HG03196 (cell line): ENCODE data around the gene PAX9.
A peak's percentile ranks its signal among the peaks of the same experiment; 100 is the strongest.

ENCODE experiments used
- ATAC-seq: cut with Tn5 transposase; IDR thresholded peaks from one replicate; pipeline ENCODE4 v1.9.1; 2021; ENCODE audit not compliant: unreplicated experiment

PAX9 gene

DNA sequence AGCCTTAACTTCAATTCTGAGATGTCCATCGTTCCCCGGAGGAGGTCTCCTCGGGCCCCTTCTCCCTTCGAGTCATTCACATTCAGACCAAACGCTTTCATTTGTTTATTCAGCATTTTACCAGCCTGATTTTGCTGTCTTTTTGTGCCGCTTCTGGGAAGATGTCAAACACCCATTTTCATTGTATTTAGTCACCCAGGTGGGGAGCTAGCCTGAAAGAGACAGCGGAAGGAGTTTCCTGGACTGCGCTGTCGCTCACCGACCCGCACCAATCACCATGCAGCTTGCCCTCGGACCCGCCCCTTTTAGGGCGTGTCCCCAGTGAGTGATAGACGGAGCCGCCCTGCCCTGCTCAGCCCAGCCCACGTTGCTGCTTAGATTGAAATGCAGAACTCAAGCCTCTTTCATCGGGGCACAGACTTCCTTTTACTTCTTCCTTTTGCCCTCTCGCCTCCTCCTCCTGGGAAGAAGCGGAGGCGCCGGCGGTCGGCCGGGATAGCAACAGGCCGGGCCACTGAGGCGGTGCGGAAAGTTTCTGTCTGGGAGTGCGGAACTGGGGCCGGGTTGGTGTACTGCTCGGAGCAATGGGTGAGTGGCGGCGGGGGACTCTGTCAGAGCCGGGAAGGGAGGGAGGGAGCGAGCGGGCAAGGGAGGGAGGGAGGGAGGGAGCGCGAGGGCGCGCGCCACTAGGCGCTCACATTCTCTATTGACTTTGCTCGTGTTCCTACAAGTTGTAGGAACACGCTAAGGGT lies at the start of gene PAX9:
TSS of gene PAX9 (plus strand) at position 355 of the 752 bp plus-strand sequence. CDS start at position 585, 230 bp downstream.
- peak; percentile 81 for ATAC-seq

DNA sequence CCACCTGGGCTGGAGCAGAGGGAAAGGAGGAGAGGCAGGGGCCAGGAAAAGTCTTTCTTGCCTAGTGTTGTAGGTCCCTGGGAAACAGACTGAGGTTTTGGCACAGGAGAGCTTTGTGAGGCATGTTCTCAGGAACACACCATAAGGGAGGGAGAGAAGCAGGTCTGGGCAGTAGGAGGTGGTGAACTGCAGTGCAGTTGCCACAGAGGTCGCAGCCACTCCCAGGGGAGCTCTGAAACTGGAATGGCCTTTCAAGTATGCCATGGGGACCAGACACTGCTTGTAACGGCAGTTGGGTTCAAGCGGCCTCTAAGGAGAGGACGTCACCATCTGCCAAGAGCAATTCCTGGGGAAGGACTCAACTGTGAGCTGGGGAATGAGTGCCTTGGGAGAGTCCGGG lies 43.8 kb upstream of the PAX9 start:
- no peak for ATAC-seq

DNA sequence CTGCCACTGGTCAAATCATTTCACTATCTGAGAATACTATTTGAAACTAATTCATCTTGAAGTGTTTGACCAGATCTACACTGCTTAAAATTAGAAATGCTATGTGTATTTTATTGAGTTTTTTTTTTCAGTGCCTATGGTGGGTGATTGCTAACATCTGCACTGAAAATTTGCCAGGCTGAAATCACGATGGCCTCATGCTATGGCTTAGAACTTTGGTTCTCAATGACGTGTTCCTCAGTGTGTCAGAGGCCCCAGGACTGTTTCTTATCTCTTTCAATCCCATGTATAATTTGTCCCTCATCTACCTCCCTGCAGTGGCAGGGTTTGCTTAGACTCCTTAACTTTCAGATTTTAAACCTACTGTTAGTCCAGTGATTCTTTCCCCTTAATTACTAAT lies 43.0 kb upstream of the PAX9 start:
- no peak for ATAC-seq

DNA sequence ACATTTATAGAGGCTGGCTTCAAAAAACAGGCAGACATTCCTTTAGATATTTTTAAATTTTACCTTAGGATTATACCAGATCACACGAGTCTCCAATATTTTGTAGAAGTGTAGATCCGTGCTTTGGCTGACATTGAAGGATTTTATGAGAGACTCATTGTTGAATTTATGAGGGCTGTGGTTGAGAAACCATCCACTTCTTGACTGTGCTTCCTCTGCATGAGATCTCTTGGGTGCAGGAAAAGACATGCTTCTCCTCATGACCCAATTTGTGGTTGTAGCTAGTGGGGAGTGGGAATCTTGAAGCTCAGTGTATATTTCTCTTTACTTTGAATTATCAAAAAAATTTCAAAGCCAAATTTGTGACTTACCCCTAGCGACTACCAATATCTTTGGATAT lies 42.5 kb upstream of the PAX9 start:
- ATAC-seq, result no peak

DNA sequence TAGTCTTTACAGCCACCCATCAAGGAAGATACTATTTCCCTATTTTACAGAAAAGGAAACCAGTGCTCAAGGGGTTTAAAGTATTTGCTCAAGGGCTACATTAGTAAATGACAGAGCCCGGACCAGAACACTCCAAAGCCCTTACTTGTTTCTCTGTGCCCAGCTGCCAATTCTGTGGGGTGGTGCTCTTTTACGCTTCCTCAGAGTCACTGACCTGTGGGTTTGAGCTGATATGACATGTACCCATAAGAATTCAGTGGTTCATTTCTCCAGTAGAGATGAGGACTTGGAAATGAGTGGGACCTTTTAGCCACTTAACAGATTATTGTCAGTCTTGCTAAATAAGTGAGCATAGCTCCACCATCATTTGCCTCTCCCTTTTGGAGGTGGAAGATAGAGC lies 41.8 kb upstream of the PAX9 start:
- no peak for ATAC-seq

DNA sequence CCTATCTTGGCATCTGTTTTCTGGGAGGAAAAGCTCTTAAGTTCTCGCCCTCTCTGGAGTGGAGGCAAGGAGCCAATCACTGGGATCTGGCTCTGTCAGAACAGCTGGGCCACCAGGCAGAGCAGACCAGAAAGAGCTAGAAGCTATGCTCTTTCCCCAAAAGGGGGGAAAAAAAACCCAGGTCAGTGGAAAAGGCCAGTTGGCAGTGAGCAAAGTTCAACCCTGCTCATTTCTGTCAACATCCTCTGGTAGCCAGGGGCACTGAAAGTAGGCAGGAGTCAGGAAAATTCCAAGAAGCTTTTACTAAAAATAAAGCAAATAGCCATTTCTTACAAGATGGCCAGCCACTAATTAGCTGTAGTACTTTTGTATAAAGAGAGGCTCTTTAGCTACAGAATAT lies 36.6 kb upstream of the PAX9 start:
- ATAC-seq, result no peak

DNA sequence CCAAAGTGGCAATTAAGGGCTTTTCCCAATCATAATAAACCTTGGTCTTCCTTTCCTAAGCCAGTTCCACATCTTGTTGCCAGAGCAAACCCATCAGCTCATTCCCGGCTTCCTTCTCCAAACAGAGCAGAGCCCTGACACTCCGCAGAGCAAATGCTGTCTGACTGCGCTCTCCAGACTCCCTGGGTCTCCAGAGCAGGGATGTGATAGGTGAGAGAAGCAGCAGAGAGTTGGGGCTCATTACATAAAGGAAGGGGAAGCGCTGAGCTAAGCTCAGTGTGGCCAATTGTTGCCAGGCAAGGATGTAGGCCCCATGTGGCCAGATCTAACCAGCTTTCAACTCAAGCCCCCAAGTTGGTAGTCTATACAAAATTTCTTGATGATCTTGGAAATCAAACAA lies 36.2 kb upstream of the PAX9 start:
- no peak for ATAC-seq

DNA sequence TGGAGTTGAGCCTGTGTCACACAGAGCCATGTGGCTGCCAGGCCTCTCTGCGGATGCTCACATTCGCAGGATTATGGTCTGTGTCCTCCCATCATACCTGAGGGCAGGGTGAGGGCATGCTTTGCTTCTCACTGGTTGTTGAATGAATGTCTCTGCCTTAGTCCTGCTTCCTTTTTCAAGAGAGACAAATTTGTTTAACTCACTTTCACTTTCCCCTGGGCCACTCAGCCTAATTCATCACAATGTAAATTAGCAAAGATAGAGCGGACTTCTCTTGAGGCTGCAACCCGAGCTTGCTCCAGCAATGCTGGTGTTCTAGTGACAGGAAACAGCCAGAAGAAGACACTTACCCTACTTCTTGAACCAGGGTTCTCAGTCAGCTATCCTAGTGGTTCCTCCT lies 35.5 kb upstream of the PAX9 start:
- ATAC-seq, result no peak

DNA sequence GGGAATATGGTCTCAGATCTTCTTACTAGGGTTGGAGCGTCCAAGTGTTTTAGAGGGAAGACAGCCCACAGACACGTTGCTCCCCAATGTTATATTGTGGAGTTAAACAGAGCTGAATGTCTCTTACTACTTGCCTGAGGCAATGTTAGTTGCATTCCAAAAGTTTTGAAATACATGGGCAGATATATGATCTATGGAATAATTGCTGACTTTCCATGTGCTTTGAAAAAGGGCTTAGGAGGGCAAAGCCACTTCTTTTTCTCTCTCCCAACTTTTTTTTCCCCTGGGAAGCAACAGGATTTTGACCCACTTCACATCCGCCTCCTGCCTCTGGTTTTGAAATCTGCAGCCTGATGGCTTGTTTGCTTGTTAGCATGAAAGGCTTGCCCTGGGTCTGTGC lies 33.7 kb upstream of the PAX9 start:
- ATAC-seq, result no peak

DNA sequence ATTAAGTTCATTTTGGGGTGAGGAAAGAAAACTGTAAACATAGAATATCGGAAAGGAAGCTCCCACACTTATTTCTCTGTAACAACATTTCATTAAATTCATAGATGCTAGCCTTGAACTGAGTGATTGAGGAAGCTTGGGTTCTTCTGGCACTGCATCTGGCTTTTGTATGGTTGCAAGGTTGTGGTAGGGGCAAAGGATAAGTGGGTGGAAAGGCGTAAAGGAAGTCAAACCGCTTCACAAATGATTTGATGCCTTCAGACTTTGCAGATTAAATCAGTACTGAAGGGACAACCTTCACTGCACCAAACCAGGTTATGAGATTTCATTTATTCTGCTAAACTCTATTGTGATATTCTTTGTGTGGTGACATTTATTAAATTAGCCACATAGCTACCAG lies 28.1 kb upstream of the PAX9 start:
- ATAC-seq, result no peak

DNA sequence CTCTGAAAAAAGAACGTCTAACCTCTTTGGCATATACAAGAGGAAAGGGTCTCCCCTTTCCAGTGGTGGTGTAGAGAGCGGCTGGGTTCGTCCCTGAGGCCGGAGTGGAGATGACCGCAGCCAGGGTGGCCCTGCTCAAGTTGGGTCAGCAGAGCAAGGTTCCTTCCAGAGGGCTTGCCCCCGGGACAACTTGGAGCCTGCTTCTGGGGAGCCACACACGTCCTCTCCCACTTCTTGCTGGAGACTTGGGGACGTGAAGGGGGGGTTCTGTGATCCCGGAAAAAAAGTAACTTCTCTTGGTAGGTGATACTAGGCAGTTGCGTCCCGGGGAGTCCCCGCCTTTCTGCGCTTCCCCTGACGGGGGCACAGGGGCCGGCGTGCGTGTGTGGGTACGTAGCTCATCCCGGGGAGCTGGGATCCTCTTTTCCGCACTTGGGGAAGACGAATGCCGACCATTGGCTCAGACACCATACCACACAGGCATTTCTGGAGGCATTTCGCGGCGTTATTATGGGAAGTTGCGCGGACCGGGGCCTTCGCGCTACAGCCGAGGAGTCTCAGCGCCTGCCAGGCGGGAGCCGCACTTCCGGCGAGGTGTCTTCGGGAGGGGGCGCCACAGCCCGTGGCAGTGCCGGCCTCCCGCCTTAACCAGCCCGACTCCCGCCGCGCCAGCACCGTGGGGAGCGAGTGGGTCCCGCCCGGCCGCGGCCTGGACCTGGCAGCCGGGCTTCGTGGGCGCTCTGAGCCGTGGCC lies 14.8 kb upstream of the PAX9 start:
- no peak for ATAC-seq

DNA sequence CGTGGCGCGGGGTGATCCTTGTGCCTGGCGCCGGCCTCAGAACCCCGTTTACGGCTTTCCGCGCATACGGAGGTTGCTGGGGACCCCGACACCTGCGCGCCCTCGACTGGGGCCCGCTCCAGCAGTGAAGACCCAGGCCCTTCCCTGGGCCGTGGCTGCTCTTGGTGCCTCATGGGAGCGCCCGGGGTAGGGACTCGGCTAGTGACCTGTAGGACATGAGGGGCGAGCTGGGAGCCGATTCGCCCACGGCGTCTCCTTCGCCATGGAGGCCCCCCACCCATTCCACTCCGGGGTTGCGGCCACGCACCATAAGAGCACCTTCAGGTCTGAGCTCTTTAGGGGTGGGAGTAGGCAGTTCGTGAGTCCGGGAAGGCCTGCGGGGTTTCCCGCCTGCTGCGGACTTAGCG lies 14.2 kb upstream of the PAX9 start:
- no peak for ATAC-seq

DNA sequence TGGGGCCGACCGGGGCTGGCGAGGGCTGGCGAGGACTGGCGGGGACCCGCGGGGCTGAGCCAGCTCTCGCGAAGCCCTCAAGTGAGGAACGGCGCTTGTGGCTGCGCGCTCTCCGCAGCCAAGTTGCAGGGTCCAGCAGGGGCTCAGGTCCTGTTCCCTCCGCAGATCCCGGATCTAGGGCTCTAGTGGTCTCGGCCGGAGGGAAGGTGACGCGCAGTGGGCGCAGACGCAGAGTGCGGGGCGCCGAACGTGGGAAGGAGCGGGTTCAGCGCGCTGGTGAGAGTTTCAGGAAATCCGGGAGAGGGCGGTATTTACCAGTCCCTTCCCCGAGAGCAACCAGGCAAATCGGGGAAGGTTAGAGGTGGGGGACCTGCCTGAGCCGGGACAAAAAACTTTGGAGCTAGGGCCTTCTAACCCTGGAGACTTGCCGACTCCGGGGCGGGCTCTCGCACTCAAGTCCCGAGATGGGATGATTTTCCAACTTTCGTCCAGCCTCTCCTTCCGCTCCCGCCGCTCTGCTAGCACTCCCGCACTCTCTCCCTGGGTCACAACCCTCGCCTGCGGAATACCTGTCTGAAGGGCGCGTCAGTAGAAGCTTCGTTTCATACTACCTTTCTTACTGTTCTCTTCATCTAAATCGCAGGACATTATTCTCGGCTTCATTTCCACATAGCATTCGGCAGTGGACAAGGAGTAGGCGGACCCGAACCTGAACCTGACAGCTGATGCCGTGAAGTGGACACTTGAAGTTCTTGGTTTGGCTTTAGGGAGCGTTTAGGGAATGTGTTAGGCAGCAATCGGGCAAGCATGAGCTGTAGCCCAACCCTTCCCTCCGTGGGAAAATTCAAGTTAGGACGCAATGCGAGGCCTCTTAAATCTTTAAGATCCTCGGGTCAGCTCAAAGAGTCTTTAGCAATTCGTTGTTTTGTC lies 13.6 kb upstream of the PAX9 start:
- ATAC-seq, result no peak

DNA sequence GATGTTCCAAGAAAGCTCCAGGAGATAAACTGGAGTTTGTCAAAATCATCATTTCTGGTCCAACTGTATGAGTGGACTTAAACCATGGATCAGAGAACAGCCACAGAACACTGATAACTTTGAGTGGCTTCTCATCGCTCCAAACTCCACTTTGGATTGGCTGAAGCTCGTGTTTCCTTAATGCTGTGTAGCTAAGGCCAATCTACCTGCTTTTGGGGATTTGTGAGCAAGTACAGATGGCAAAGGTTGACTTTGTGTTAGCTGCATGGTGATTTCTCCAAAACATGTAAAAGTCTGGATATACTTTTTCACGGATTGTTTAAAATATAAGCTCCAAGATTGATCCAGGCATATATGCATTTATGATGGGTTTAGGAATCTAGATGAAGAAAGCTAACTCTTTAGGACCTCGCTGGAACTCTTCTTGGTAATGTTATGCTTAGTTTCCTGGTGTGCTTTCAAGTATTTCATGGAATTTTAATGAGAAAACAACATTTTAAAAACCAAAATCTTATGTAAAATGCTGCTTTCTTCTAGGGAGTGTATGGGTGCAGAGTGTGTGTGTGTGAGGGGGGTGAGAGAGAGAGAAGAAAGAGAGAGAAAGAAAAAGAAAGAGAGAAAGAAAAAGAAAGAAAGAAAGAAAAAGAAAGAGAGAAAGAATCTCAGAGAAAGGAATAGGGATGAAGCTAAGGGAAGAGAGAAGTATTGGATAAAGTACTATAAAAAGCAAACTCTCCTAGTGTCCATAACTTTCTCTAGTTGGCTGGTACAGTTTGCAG lies 11.6 kb upstream of the PAX9 start:
- ATAC-seq, result no peak

DNA sequence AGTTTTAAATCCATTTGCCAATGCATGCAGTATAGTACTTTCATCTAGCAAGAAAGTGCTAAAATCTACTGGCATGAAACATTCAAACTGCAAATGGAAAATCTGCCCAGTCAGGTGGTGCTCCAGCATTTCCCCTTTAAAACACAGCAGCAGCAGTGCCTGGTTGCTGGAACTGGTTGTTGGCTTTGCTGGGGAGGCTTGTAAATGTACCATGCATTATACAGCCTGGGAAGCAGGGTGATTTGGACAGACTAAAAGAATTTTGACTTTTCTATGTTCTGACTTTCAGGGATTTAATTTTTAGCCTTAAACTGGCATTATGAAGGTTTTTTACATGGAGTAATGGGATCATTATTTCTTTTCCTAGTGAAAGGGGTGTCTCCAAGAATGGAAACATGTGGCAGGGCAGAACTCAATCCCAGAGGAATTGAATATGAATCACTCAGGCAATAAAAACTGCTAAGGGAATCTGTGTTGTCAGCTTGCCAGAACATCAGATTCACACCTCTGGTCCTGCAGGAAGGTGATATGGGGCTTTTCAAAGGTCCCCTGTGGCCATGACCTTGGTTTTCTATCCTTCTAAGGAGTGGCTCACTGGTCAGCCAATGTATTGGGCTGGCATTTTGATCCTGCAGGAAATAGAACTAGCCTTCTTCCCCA lies 9.0 kb upstream of the PAX9 start:
- no peak for ATAC-seq

DNA sequence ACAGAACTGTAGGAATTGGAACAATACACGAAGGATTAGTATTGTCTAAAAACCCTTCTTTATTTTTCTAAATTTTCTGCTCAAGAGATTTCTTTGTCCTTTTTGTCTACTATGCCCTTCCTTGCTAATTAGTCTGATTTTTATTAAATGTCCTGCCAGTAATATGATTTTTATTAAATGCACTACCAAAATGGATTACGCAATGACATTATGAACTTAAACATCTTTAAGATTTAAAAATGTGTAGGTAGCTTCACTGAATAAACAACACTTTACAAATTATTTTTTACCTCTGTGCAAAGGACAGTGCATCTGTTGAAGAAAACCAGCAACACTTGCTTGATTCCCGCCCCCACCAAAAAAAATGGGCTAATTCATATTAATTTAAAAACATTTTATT lies 8.2 kb upstream of the PAX9 start:
- no peak for ATAC-seq

DNA sequence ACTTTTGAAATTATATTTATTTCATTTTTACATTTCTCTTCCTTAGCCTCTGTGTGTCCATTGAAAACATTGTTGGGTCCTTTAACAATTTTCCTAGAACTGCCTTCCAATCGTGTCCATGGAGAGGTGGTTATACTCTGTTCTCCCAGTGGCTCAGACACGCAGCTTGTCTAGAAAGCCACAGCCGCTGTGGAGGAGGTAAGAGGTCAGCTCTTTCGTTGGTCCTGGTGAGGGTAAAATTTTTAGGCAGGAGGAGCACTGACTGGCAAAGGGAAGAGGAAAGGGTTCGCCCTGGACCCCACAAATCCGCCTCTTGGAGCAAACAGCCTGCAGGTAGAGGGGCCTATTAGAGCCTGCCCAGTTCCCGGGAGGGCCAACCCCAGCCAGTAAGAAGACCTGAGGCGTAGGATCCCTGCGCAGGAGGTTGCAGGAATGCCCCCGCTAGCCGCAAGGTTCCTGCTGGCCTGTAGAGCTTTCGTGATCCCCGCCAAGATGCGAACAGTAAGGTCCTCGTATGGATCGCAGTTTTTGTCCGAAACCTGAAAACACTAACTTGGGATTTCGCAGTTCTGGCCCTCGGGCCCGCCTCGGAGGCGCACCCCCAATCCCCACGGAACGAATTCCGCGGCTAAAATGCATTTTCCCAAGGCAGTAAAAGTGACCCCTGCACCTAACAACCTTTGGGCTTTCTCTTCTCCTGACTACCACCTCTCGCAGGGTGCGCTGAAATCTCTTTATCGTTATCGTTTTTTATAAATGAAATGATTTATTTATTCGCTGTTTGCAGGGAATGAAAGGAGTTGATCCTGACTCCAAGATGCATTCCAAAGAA lies 7.5 kb upstream of the PAX9 start:
- ATAC-seq, result no peak

DNA sequence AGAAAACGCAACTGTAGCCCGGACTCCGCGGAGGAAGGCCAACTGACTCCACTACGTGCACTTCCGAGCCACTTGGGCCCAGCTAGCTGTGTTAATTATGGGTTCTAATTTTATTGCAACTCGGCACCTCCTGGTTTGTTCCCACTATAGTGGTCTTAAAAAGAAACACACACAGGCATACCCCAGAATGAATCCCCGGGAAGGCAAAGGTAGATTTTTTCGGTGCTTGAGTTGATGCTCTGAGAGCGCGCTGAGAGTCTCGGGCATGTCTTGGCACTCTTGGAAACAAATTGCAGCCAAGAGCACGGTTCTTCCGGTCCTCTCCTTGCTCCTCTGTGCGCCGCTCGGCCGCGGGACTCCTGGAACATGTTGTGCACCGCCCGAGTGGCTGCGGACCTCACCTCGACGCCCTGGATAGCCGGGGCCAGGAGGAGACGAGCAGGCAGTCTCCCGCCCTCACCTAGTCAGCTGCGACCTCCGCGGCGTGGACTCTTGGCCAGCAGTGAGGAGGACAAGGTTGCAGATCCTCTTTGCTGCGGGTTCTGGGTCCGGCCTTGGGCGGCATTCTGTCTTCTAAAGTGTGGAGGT lies 6.8 kb upstream of the PAX9 start:
- ATAC-seq, result no peak

DNA sequence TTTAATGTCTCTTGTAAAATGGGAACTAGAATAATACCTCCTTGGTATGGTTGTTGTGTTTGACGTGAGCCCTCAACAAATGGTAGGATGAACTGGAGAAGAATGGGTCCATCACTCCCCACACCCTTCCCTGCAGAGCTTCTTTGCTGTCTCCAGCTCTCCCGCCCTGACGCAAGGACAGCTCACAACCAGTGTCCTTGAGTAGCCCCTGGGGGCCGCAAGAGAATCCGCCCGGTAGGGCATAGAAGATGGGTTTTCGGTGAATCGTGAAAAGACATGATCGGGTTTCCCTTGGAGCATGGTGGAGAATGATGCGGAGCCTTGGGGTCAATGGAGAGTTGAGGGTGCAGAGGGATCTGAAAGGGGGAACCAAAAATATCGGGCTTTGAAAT lies 6.1 kb upstream of the PAX9 start:
- ATAC-seq, result no peak
